ENCODE data around the gene CAMK2G. TPM values are rescaled to one million over a fixed set of nuclear protein-coding genes. Genes with fewer than 3 reads are reported as not detected.

Gene CAMK2G
- total RNA-seq, 4 donors from 2014 or later = 48.6 to 67.5 (median 51.7) TPM

DNA sequence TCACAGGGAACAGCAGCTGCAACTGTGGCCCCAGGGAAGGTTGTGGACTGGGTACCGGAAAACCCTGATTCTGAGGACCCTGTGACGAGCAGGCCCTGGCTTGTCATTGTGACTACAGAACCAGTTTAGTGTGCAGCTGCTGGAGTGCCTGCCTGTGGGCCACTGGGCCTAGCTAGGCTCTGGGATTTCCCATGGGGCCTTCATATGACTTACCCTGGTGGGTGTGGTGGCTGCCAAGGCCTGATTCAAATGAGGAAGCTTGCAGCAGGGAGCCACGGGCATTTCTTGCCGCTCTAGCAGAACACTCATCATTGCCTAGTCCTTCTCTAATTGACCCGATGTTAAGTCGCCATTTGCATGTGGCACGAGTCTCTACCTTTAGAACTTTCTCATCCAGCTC lies 14.7 kb upstream of the CAMK2G start:
- in situ Hi-C loops (cut with MboI; ENCODE audit: low sequenced_read_pairs in 4 of 4) (loop anchor here (5.0 to 10.0 kb wide), 5 partner anchors 48 to 196 kb away; no protein-coding TSS in a partner anchor), intact Hi-C loops (cut with DNase I; ENCODE audit: low total_unique reads) (loop anchor here (5.0 kb wide), 2 partner anchors 68 to 108 kb away; partner anchors contain the start of gene VCL)
- Histone ChIP-seq H3K4me3 (no peak overlapping the region), H3K27ac (peak overlapping the region; percentile 68 to 92 (median 85)), H3K4me1 (peaks cover 30 to 35% of the 10 kb centered on the region in 2 donors), H3K36me3 (no peaks in the 10 kb centered on the region), H3K9me3 (no peaks in the 10 kb centered on the region), H3K27me3 (no peaks in the 10 kb centered on the region)
- no peak for TF ChIP-seq POLR2A (IDR thresholded peaks at IDR 0.05)
- TF ChIP-seq CTCF (IDR thresholded peaks at IDR 0.05 in 4 of 5, conservative IDR thresholded peaks at IDR 0.05 in 1 of 5) = no peak
- ATAC-seq = peak in 1 of 2 donors; percentile 16
- peak; percentile 27 to 72 for DNase-seq

DNA sequence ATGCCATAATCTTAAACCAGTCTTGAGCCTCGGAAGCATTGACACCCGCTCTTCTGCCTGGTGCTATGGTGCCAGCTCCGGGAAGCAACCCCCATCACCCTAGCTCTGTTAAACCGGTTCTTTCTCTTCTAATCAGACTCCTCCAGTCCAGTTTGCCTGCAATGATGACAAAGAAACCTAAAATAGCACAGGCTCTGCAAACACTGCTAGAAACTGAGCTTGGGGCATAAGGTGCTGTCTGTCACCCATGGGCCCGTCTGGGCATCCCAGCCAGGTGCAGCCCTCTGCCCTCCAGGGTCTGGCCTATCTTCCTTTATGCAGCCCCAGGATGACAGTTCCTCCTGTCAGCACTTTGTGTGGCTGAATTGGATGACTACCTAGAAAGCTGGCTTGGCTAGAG lies 14.2 kb upstream of the CAMK2G start:
- intact Hi-C loops (cut with DNase I; ENCODE audit: low total_unique reads) (loop anchor here (5.0 kb wide), 2 partner anchors 69 to 109 kb away; partner anchors contain the start of gene VCL), in situ Hi-C loops (cut with MboI; ENCODE audit: low sequenced_read_pairs in 4 of 4) (loop anchor here (5.0 to 10.0 kb wide), 5 partner anchors 49 to 196 kb away; no protein-coding TSS in a partner anchor)
- DNase-seq = peak in 1 of 2 donors; percentile 71
- no peaks in the 10 kb centered on the region for H3K9me3 ChIP-seq
- peak overlapping the region; percentile 68 to 92 (median 85) for H3K27ac ChIP-seq
- no peaks in the 10 kb centered on the region for H3K27me3 ChIP-seq
- peak overlapping the region in 1 of 4 donors; percentile 13 for H3K4me3 ChIP-seq
- peaks cover 30 to 35% of the 10 kb centered on the region in 2 donors for H3K4me1 ChIP-seq
- TF ChIP-seq POLR2A (IDR thresholded peaks at IDR 0.05) (no peak), CTCF (IDR thresholded peaks at IDR 0.05 in 4 of 5, conservative IDR thresholded peaks at IDR 0.05 in 1 of 5) (no peak)
- ATAC-seq = peak; percentile 53 to 68
- H3K36me3 ChIP-seq = no peaks in the 10 kb centered on the region

DNA sequence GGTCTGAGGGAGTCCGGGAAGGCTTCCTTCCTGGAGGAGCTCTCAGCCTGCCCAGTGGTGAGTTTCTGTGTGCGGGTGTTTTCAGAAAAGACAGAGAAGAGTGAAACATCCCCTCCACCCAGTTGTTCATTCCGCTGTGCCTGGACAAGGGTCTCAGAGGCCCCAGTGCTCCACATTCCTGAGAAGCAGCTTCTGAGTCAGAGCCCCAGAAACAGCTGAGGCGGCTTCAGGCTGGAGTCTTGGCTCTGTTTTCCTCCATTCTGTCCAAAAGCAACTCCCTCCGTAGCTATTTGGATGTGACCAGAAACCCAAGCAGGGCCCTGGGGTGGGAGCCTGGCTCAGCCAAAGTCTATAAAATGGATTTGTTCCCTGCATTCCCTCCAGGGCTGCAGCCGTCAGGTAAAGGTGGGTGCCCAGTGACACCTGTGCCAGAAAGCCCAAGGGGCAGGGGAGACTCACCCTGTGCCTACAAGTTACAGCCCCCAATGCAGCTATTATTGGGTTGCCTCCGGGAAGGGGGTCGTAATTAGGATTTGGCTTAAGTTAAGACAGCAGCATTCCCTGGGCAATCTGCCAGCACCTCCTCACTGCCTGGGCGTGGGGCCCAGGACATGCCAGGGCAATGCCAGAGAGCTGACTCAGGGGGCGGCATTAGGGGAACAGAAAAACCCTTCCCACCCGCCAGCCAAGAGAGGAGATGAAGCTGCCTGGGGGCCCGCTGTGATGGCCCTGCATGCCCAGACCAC lies 13.1 kb upstream of the CAMK2G start:
- Histone ChIP-seq H3K4me1 (peaks cover 30 to 35% of the 10 kb centered on the region in 2 donors), H3K4me3 (peak overlapping the region; percentile 13 to 33 (median 22))
- intact Hi-C loops (cut with DNase I; ENCODE audit: low total_unique reads) = loop anchor here (5.0 kb wide), 2 partner anchors 70 to 110 kb away; partner anchors contain the start of gene VCL

More for the DNA sequence above, 13.1 kb upstream of the CAMK2G start:
- in situ Hi-C loops (cut with MboI; ENCODE audit: low sequenced_read_pairs in 4 of 4) = loop anchor here (5.0 to 10.0 kb wide), 5 partner anchors 50 to 197 kb away; no protein-coding TSS in a partner anchor
- ATAC-seq (peak; percentile 77), DNase-seq (peak; percentile 62 to 86)
- no peaks in the 10 kb centered on the region for H3K9me3 ChIP-seq
- TF ChIP-seq POLR2A (IDR thresholded peaks at IDR 0.05) = no peak
- TF ChIP-seq CTCF (IDR thresholded peaks at IDR 0.05 in 4 of 5, conservative IDR thresholded peaks at IDR 0.05 in 1 of 5) = peak in 1 of 5 experiments; percentile 7
- no peaks in the 10 kb centered on the region for H3K36me3 ChIP-seq
- no peaks in the 10 kb centered on the region for H3K27me3 ChIP-seq
- H3K27ac ChIP-seq = peak overlapping the region; percentile 68 to 92 (median 85)
